Nephron progenitor cell (in vitro differentiated cells): ENCODE results near the gene HSFX4.
"Not testable (repeated sequence)": the region's sequence is repeated elsewhere in the genome, so short reads cannot be mapped to it uniquely, and the experiment has no call there.

Source experiments
- DNase-seq: peaks from one replicate; pipeline ENCODE4 v3.0.0; 2021
- H3K27ac Mint-ChIP-seq: 2 replicates; pipeline ENCODE4 v1.8.0; 2021; ENCODE audit warnings: mild to moderate bottlenecking, moderate library complexity, mixed read lengths
- H3K27me3 Mint-ChIP-seq: 2 replicates; pipeline ENCODE4 v1.8.0; 2021; ENCODE audit warnings: mild to moderate bottlenecking, low read depth, mixed read lengths; ENCODE audit not compliant: poor library complexity
- H3K36me3 Mint-ChIP-seq: 2 replicates; pipeline ENCODE4 v1.8.0; 2021; ENCODE audit warnings: low read depth, mixed read lengths
- H3K4me1 Mint-ChIP-seq: 2 replicates; pipeline ENCODE4 v1.8.0; 2021; ENCODE audit warnings: mixed read lengths
- H3K4me3 Mint-ChIP-seq: 2 replicates; pipeline ENCODE4 v1.8.0; 2021; ENCODE audit warnings: mild to moderate bottlenecking, moderate library complexity, mixed read lengths
- H3K9me3 Mint-ChIP-seq: 2 replicates; pipeline ENCODE4 v1.8.0; 2021; ENCODE audit warnings: mild to moderate bottlenecking, moderate library complexity, mixed read lengths
- TF ChIP-seq, protein P1 (sequence below): fragments of 200-600 bp; sonication (generic); IDR thresholded peaks from 2 replicates; pipeline ENCODE4 v1.5.0; 2021; ENCODE audit warnings: antibody characterized with exemption

The HSFX4 gene

DNA sequence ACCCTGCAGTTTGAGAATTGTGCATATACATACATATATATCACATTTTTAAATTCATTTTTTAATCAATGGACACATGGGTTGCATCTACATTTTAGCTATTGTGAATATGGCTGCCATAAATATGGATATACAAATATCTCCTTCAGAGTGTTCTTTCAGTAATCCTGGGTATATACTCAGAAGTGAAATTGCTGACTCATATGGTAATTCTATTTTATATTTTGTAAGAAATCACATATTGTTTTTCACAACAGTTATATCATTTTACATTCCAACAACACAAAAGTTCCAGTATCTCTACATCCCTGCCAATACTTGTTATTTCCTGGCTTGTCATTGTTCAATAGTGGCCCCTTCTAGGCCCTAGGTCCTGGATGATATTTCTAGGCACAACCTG lies 20.6 kb upstream of the HSFX4 start:
- Mint-ChIP-seq H3K4me1 (peaks cover 20% of the 10 kb centered on the region), H3K27me3 (no peaks in the 10 kb centered on the region), H3K36me3 (no peaks in the 10 kb centered on the region), H3K27ac (no peak overlapping the region), H3K4me3 (no peak overlapping the region), H3K9me3 (peaks cover 58% of the 10 kb centered on the region)
- DNase-seq: no peak
- TF ChIP-seq, protein P1, sequence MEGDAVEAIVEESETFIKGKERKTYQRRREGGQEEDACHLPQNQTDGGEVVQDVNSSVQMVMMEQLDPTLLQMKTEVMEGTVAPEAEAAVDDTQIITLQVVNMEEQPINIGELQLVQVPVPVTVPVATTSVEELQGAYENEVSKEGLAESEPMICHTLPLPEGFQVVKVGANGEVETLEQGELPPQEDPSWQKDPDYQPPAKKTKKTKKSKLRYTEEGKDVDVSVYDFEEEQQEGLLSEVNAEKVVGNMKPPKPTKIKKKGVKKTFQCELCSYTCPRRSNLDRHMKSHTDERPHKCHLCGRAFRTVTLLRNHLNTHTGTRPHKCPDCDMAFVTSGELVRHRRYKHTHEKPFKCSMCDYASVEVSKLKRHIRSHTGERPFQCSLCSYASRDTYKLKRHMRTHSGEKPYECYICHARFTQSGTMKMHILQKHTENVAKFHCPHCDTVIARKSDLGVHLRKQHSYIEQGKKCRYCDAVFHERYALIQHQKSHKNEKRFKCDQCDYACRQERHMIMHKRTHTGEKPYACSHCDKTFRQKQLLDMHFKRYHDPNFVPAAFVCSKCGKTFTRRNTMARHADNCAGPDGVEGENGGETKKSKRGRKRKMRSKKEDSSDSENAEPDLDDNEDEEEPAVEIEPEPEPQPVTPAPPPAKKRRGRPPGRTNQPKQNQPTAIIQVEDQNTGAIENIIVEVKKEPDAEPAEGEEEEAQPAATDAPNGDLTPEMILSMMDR: no peak

DNA sequence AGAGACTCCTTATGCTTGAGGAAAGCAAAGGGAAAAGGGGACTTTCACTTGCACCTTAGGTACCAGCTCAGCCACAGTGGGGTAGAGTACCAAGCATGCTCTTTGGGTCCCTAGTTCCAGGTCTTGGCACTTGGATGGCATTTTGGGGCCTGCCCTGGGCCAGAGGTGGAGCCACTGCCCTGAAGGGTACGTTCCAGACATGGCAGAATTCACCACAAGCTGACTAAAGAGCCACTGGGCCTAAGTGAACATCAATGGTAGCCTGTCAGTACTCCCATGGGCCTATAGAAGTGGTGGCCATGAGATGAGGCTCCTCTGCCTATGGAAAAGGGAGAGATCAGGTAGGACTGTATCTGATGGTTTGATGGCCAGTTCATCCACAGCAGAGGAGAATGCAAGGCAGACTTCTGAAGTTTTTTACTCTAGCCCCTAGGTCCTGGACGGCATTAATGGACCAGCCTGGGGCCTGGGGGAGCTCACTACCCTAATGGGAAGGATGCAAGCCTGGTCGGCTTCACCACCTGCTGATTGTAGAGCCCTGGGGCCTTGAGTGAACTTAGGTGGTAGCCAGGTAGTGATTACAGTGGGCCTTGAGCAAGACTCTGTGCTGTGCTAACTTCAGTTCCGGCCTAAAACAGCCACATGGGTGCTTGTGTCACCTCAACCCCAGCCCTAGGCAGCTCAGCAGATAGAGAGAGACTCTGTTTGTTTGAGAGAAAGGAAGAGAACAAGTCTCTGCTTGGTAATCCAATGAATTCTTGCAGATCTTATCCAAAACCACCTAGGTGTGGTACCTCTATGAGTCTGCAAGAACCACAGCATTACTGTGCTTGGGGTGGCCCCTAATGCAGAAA lies 19.8 kb upstream of the HSFX4 start:
- Mint-ChIP-seq H3K27ac (no peak overlapping the region), H3K4me1 (peaks cover 12% of the 10 kb centered on the region), H3K4me3 (no peak overlapping the region), H3K36me3 (no peaks in the 10 kb centered on the region), H3K9me3 (peaks cover 60% of the 10 kb centered on the region), H3K27me3 (no peaks in the 10 kb centered on the region)
- no peak for DNase-seq
- TF ChIP-seq, protein P1: no peak

DNA sequence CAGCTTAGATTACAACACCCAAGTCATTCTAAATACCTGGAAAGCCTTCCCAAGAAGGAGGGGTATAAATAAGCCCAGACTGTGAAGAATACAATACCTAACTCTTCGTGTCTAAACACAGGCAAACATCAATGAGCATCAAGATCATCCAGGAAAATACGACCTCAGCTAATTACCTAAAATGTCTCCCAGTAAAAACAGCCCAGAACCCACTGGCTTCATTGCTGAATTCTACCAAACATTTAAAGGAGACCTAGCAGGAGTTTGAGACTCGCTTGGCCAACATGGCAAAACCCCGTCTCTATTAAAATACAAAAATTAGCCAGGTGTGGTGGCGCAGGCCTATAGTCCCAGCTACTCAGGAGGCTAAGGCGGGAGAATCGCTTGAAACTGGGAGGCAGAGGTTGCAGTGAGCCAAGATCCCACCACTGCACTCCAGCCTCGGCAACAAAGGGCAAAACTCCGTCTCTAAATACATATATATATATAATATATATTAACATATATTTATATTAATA lies 19.1 kb upstream of the HSFX4 start:
- Mint-ChIP-seq H3K4me1 (peaks cover 7% of the 10 kb centered on the region), H3K27me3 (no peaks in the 10 kb centered on the region), H3K9me3 (peaks cover 56% of the 10 kb centered on the region), H3K27ac (no peak overlapping the region), H3K36me3 (no peaks in the 10 kb centered on the region), H3K4me3 (no peak overlapping the region)
- no peak for DNase-seq
- TF ChIP-seq, protein P1: no peak

DNA sequence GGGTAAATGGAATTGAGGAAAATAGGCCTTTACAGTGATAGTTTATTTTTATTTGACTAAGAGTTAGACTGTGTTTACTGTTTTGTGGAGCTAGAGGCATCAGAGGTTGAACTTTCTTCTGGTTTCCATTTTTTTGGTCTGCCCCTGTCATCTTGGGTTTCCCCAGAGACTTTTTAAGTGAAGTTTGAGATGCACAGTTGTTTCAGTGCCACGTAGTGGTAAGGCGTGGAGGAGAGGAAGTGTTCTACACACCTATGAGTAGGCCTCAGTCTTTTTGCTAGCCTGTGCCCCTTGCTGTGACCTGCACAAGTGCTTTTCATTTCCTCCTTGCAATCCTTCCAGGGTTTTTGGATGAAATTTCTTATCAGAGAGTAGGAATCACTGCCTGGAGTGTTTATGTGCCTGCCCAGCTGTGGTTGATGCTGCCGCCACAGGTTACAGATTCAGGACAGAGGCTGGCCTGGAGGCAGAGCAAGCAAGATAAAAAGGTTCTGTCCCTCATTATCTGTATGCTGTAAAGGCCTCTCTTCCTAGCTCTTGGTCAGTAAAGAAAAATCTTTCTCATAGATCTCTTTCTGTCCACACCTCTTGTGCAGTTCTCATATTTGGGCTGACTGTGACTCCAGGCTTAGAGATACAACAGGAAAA lies 12.5 kb upstream of the HSFX4 start:
- TF ChIP-seq, protein P1: no peak
- peaks cover 22% of the 10 kb centered on the region for H3K9me3 Mint-ChIP-seq
- H3K4me3 Mint-ChIP-seq: no peak overlapping the region
- H3K36me3 Mint-ChIP-seq: no peaks in the 10 kb centered on the region
- no peak for DNase-seq
- no peaks in the 10 kb centered on the region for H3K27me3 Mint-ChIP-seq
- H3K4me1 Mint-ChIP-seq: no peaks in the 10 kb centered on the region
- peak overlapping the region; percentile 35 for H3K27ac Mint-ChIP-seq

DNA sequence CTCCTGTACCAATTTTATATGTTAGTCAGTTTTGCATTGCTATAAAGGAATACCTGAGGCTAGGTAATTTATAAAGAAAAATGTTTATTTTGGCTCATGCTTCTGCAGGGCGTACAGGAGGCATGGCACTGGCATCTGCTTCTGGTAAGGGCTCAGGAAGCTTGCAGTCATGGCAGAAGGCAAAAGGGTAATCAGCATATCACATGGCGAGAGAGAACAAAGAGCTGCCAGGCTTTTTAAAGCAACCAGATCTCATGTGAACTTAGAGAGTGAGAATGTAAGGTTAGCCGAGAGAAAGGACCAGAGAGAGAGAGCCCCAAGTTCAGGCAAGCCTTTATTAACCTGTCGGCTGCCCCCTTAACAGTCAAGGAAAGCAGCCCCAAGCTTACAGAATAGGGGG lies 5.5 kb upstream of the HSFX4 start:
- not testable (repeated sequence) for H3K36me3 Mint-ChIP-seq, H3K4me3 Mint-ChIP-seq, DNase-seq, H3K27me3 Mint-ChIP-seq, H3K27ac Mint-ChIP-seq, H3K9me3 Mint-ChIP-seq, H3K4me1 Mint-ChIP-seq

DNA sequence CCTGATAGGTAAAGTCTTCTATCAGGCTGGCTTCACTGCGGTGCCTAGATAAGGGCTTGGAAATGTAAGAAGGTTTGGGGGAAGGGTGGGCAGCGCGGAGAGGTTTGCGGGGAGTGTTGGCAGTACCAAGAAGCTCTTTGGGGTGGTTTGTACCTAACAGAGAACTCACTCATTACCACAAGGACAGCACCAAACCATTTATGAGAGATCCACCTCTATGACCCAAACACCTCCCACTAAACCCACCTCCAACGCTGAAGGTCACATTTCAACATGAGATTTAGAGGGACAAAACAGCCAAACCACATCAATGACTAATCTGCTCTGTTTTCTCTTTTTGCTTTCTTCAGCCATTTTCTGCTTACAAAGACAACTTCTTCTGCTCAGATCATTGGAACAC lies 4.9 kb upstream of the HSFX4 start:
- DNase-seq, H3K9me3 Mint-ChIP-seq, H3K4me1 Mint-ChIP-seq, H3K4me3 Mint-ChIP-seq, H3K36me3 Mint-ChIP-seq, H3K27ac Mint-ChIP-seq, H3K27me3 Mint-ChIP-seq: not testable (repeated sequence)

DNA sequence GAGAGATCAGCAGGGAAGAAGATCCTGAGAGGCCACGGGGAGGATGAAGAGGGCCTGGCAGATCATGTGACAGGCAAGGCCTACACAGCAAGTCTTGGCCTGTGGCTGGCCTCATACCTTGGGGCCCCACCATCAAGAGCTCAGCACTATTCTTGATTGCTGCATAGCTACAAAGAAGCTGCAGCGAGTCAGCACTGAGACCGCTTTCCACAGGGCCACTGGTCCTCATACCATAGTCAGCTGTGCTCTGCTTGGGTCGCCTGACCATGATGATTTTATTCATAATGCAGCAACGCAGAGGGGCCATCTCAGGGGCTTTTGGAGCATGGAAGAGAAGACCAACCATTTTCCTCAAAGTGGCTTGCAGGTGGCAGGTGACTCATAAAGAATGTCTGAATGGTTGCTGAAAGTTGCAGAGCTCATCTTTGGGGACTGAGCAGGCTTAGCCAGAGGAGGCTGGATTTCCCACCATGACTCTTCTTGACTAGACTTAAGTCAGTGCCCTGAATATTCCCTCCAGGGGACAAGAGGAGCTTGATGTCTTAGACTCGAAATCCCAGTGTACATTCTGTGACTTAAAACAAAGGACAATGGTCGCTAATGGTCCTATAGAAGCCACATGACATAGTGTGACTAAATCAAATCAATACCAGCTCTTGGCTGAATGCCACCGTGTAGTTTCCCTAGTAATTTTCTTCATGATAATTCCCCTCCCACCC lies 2.0 kb upstream of the HSFX4 start:
- not testable (repeated sequence) for H3K4me1 Mint-ChIP-seq, H3K4me3 Mint-ChIP-seq, DNase-seq, H3K27ac Mint-ChIP-seq, H3K36me3 Mint-ChIP-seq, H3K27me3 Mint-ChIP-seq, H3K9me3 Mint-ChIP-seq

DNA sequence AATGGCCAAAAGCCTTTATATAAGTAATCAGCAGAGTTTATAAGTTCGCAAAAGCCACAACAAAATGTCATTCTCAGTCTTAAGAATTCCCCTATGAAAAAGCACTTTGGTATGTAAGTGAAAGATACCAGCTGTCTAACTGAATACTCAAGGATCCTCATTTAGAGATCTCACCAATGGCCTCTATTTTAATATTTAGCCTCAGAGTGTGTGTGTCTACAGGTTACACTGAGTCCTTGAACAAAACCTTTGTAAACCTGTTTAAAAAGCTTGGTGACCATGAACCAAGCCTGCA lies 1.5 kb upstream of the HSFX4 start:
- not testable (repeated sequence) for H3K9me3 Mint-ChIP-seq, H3K4me3 Mint-ChIP-seq, H3K36me3 Mint-ChIP-seq, H3K27me3 Mint-ChIP-seq, H3K4me1 Mint-ChIP-seq, DNase-seq, H3K27ac Mint-ChIP-seq

DNA sequence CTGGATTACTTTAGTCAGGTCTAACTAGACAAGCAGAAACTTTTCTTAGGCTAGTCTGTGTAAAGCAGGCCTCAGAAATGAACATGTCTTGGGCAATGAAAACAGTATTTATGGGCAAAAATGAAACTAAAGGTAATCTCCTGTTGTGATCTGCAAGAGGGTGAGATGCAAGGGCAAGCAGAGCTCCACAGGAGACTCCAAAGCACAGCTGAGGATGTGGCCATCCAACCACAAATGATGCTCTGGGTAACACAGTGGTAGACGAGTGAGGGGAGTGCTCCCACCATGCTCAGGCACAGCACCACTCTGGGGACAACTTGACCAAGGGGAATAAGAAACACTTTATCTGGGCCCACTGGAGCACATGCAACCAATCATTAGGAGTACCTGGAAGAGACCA lies 738 bp upstream of the HSFX4 start:
- not testable (repeated sequence) for DNase-seq, H3K27me3 Mint-ChIP-seq, H3K36me3 Mint-ChIP-seq, H3K4me3 Mint-ChIP-seq, H3K4me1 Mint-ChIP-seq, H3K9me3 Mint-ChIP-seq, H3K27ac Mint-ChIP-seq

DNA sequence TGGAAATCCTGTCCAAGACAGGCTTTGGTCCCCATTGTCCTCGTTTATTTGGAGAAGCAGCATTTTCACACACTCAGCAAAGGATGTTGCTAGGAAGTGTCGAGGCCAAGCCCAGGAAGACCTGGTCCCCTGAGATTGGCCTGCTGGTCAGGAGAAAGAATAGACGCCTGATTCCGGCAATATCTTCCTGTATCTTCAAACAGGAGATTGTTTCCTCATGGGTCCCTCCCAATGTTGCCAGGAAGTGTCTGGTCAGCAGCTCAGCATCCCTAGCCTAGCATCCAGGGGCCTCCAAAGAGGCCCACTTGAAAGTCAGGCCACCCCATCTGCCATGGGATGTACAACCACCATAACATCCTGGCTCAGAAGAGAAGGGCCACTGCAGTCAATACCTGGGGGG lies 2.0 kb downstream of the HSFX4 start:
- H3K9me3 Mint-ChIP-seq, H3K36me3 Mint-ChIP-seq, H3K4me1 Mint-ChIP-seq, DNase-seq, H3K27ac Mint-ChIP-seq, H3K27me3 Mint-ChIP-seq, H3K4me3 Mint-ChIP-seq: not testable (repeated sequence)
